Kidney (tissue), 14 donors: ENCODE data around the gene SRM. TPM values are rescaled to one million over a fixed set of nuclear protein-coding genes. Genes with fewer than 3 reads are reported as not detected.

Source experiments
- DNase-seq, 5 donors: peaks; one replicate each; pipeline ENCODE4 v3.0.0-alpha.2; 2013 to 2020
- FAIRE-seq: peaks from 2 replicates; lab custom pipeline; 2012; peaks lifted over from hg19 to GRCh38; lab: Jason Lieb, UNC
- H3K27ac ChIP-seq, 2 donors: one replicate each; pipeline ENCODE4 v1.7.0; 2013; ENCODE audit warnings: low read depth in 2 of 2, low read length in 2 of 2, inconsistent platforms in 1 of 2
- H3K27me3 ChIP-seq: one replicate; pipeline ENCODE4 v1.7.1; 2013; ENCODE audit warnings: low read length, inconsistent platforms; ENCODE audit not compliant: control insufficient read depth, insufficient read depth
- H3K36me3 ChIP-seq, 3 donors: one replicate each; pipeline versions ENCODE4 v1.7.0 to v1.7.1; 2013; ENCODE audit warnings: low read length in 3 of 3, control low read depth in 1 of 3, inconsistent platforms in 1 of 3; ENCODE audit not compliant: insufficient read depth in 3 of 3, control insufficient read depth in 2 of 3
- H3K4me1 ChIP-seq, 3 donors: one replicate each; pipeline versions ENCODE4 v1.7.0 to v1.7.1; 2013; ENCODE audit warnings: low read length in 3 of 3, inconsistent platforms in 1 of 3, low read depth in 1 of 3; ENCODE audit not compliant: control insufficient read depth in 2 of 3, insufficient read depth in 2 of 3
- H3K4me3 ChIP-seq, 3 donors: one replicate each; pipeline versions ENCODE4 v1.7.0 to v1.8.1; 2013; ENCODE audit warnings: low read length in 3 of 3, control low read depth in 1 of 3, inconsistent platforms in 1 of 3
- H3K9ac ChIP-seq, 3 donors: one replicate each; pipeline versions ENCODE4 v1.7.0 to v1.7.1; 2013; ENCODE audit warnings: low read length in 3 of 3, control low read depth in 1 of 3, inconsistent platforms in 1 of 3
- H3K9me3 ChIP-seq, 3 donors: one replicate each; pipeline versions ENCODE4 v1.7.0 to v1.7.1; 2013; ENCODE audit warnings: low read length in 3 of 3, control low read depth in 1 of 3, inconsistent platforms in 1 of 3; ENCODE audit not compliant: control insufficient read depth in 2 of 3, insufficient read depth in 1 of 3
- intact Hi-C: fragments of 100-400 bp; cut with DNase I; formaldehyde crosslinking; loops from one replicate; pipeline ENCODE4 v1.11.1; 2022
- polyA plus RNA-seq: library from polyadenylated mRNA; stranded (reverse); fragments of 350-450 nt; fragmentation: Illumina TruSeq; extraction: RNeasy Lipid Tissue Mini Kit (QIAGEN cat#74804); gene quantifications from one replicate; pipeline ENCODE4 v1.2.3, GENCODE V29; 2014; ENCODE audit warnings: low read depth, low replicate concordance; ENCODE audit not compliant: insufficient read depth
- total RNA-seq: library from RNA; stranded (reverse); fragmentation: NEBNext Ultra II Directional; extraction: Animal tissue kit (Norgen Biotek cat#: 25700); gene quantifications from one replicate; pipeline ENCODE4 v1.2.1, GENCODE V29; 2021
- TF ChIP-seq, protein P1 (sequence below): IDR thresholded peaks from 3 replicates; pipeline ENCODE4 v1.5.1; 2012; ENCODE audit warnings: mild to moderate bottlenecking, moderate library complexity, borderline replicate concordance; ENCODE audit not compliant: insufficient read depth; ENCODE audit errors: extremely low read depth
- donor health status: control.
- donor health status: control.
- donor health status: control.
- donor health status: control.
- donor health status: control.
- donor health status: DM: yes; HTN: yes; CAD: no.
- donor health status: Normal renal cell carcinoma (clear cell type).

The SRM gene
- total and polyA plus RNA-seq, 2 donors from 2014 or later = 52.9 to 59.5 TPM

DNA sequence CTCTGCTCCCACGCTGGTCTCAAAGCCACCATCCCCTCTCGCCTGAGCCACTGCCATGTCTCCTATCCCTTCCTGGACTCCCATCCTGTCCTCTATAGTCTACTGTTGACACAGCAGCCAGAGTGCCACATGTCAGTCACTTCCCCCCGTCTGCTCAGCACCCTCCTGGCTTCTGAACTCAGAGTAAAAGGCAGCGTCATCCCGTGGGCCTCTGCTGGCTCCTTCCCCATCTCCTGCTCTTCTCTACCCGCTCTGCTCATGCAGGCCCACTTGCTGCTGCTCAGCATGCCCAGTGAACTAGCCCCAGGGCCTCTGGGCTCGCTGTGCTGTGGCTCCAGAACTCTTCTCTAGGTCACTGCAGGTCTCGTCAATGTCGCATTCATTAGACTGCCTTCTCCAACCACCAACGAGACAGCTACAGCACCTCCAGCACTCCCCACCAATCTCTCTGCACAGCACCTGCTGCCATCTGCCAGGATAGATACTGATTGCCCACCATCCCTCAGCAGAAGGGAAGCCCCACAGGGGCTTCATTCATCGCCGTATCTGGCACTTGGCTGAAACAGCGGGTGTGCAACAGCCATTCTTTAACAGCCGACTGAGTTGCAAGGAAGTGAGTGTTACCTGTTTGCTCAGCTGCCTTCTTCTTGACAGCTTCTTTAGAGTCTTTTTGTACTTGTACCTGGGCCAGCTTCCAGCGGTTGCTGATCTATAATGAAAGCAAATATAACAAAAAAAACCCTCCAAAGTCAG lies 11.8 kb upstream of the SRM start:
- H3K36me3 ChIP-seq = peaks cover 11 to 69% (median 51%) of the 10 kb centered on the region in 3 donors
- FAIRE-seq (no peak), DNase-seq (peak in 1 of 5 donors; percentile 41)
- intact Hi-C loops = no loop called here
- no peaks in the 10 kb centered on the region for H3K27me3 ChIP-seq
- TF ChIP-seq, protein P1, sequence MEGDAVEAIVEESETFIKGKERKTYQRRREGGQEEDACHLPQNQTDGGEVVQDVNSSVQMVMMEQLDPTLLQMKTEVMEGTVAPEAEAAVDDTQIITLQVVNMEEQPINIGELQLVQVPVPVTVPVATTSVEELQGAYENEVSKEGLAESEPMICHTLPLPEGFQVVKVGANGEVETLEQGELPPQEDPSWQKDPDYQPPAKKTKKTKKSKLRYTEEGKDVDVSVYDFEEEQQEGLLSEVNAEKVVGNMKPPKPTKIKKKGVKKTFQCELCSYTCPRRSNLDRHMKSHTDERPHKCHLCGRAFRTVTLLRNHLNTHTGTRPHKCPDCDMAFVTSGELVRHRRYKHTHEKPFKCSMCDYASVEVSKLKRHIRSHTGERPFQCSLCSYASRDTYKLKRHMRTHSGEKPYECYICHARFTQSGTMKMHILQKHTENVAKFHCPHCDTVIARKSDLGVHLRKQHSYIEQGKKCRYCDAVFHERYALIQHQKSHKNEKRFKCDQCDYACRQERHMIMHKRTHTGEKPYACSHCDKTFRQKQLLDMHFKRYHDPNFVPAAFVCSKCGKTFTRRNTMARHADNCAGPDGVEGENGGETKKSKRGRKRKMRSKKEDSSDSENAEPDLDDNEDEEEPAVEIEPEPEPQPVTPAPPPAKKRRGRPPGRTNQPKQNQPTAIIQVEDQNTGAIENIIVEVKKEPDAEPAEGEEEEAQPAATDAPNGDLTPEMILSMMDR = no peak
- H3K9ac ChIP-seq = no peak overlapping the region
- H3K4me3 ChIP-seq = no peak overlapping the region
- no peak overlapping the region for H3K27ac ChIP-seq
- H3K4me1 ChIP-seq = no peaks in the 10 kb centered on the region
- no peaks in the 10 kb centered on the region for H3K9me3 ChIP-seq

DNA sequence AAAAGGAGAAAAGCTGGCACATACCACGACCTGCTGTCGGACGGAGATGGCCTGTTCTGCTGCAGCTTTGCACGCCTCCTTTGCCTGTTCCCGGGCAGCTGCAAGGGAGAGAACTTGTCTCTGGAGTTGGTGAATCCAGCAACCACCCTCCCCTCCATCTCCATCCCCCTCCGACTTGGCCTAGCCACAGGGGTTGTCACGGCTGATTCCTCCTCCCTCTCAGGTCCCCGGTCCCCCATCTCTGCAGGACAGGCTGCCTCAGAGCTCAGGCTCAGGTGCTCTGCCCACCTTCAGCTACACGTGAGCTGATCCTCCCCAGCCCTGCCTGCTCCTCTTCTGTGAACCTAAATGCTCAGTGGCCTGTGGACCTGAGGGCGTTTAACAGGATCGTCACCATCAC lies 11.1 kb upstream of the SRM start:
- FAIRE-seq (no peak), DNase-seq (peak in 1 of 5 donors; percentile 35)
- no peaks in the 10 kb centered on the region for H3K9me3 ChIP-seq
- no peak overlapping the region for H3K4me3 ChIP-seq
- no peaks in the 10 kb centered on the region for H3K27me3 ChIP-seq
- peaks cover 11 to 66% (median 47%) of the 10 kb centered on the region in 3 donors for H3K36me3 ChIP-seq
- H3K4me1 ChIP-seq = no peaks in the 10 kb centered on the region
- intact Hi-C loops = no loop called here
- TF ChIP-seq, protein P1 = no peak
- H3K27ac ChIP-seq = no peak overlapping the region
- no peak overlapping the region for H3K9ac ChIP-seq

DNA sequence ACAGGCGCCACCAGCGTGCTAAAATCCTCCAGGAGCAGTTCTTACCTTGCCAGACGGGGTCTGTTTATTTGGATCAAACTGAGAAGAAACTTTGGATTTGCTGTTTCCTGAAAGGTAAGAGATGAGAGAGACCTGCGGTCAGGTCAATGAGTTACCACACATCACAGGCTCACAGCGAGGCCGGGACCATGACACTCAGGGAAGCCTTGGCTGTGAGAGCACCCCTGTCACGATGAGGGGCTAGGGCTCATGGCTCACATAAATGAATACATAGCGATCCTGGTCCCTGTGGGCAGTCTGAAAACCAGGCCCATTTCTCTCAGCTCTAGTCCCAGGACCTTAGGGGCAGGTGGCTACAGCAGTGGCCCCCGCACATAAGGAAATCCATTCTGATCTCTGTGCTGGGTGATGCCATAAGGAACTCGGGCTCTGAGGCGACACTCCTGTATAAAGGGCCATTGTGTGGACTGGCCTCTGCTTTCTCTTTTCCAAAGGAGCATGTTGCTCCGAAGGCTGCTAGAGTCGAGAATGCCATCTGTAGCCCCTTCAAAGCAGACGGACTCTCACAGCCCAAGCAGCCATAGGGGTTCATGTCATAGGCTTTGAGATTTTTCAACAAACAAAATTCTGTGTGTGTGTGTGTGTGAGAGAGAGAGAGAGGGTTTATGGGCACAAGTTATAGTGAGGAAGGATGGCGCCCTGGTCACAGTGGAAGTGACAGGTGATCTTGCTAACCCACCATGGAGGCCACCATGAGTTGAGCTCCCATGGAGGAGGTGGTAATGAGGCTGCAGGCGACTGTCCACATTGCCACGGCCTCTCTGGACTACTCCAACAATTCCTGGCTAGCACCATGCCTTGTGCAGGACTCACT lies 9.0 kb upstream of the SRM start:
- intact Hi-C loops = no loop called here
- Histone ChIP-seq H3K27me3 (no peaks in the 10 kb centered on the region), H3K36me3 (peaks cover 5 to 61% (median 40%) of the 10 kb centered on the region in 3 donors), H3K27ac (no peak overlapping the region), H3K9me3 (no peaks in the 10 kb centered on the region), H3K4me3 (no peak overlapping the region), H3K4me1 (no peaks in the 10 kb centered on the region), H3K9ac (no peak overlapping the region)
- TF ChIP-seq, protein P1 = no peak
- FAIRE-seq (no peak), DNase-seq (peak in 1 of 5 donors; percentile 36)
